Large intestine (tissue), 3 donors: ENCODE results near the gene MOV10L1. TPM values are rescaled to one million over a fixed set of nuclear protein-coding genes. Genes with fewer than 3 reads are reported as not detected.

Experiments
- DNase-seq, 2 donors: peaks; one replicate each; pipeline versions ENCODE4 v3.0.0 to v3.0.0-alpha.2; 2013
- H3K27ac ChIP-seq: one replicate; pipeline ENCODE4 v1.5.1; 2013; ENCODE audit warnings: low read length
- H3K27me3 ChIP-seq: 2 replicates; pipeline ENCODE4 v1.6.1; 2013; ENCODE audit warnings: low read length; ENCODE audit not compliant: control insufficient read depth, insufficient read depth
- H3K36me3 ChIP-seq: 2 replicates; pipeline ENCODE4 v1.6.1; 2013; ENCODE audit warnings: low read length; ENCODE audit not compliant: control insufficient read depth, insufficient read depth
- H3K4me1 ChIP-seq: one replicate; pipeline ENCODE4 v1.6.1; 2013; ENCODE audit warnings: low read length; ENCODE audit not compliant: control insufficient read depth, insufficient read depth
- H3K4me3 ChIP-seq: one replicate; pipeline ENCODE4 v1.5.1; 2013; ENCODE audit warnings: low read length
- H3K9me3 ChIP-seq: one replicate; pipeline ENCODE4 v1.6.1; 2013; ENCODE audit warnings: mild to moderate bottlenecking, low read depth, low read length, moderate library complexity; ENCODE audit not compliant: control insufficient read depth
- WGBS: methylation state at CpG from one replicate; pipeline ENCODE4 v1.1.5; 2013; ENCODE audit warnings: low lambda C conversion rate; ENCODE audit not compliant: insufficient coverage; 5-methylcytosine and 5-hydroxymethylcytosine counted together
- polyA plus RNA-seq: library from polyadenylated mRNA; unstranded; fragments of 120-200 nt; gene quantifications from one replicate; pipeline ENCODE4 v1.2.1, GENCODE V29; 2013

The MOV10L1 gene
- polyA plus RNA-seq, 1 donor, result 2.3 TPM

- Histone ChIP-seq H3K27ac (no peak overlapping the region), H3K9me3 (peaks cover 2% of the 10 kb centered on the region), H3K36me3 (peaks cover 43% of the 10 kb centered on the region), H3K4me1 (peaks cover 29% of the 10 kb centered on the region), H3K27me3 (no peaks in the 10 kb centered on the region), H3K4me3 (no peak overlapping the region)
- DNase-seq, result no peak
- WGBS, result no CpG with 5 or more reads among the region's 8 CpGs
Measured at GRCh38 chr22:50193621-50194020, 103.8 kb downstream of the MOV10L1 start.

DNA sequence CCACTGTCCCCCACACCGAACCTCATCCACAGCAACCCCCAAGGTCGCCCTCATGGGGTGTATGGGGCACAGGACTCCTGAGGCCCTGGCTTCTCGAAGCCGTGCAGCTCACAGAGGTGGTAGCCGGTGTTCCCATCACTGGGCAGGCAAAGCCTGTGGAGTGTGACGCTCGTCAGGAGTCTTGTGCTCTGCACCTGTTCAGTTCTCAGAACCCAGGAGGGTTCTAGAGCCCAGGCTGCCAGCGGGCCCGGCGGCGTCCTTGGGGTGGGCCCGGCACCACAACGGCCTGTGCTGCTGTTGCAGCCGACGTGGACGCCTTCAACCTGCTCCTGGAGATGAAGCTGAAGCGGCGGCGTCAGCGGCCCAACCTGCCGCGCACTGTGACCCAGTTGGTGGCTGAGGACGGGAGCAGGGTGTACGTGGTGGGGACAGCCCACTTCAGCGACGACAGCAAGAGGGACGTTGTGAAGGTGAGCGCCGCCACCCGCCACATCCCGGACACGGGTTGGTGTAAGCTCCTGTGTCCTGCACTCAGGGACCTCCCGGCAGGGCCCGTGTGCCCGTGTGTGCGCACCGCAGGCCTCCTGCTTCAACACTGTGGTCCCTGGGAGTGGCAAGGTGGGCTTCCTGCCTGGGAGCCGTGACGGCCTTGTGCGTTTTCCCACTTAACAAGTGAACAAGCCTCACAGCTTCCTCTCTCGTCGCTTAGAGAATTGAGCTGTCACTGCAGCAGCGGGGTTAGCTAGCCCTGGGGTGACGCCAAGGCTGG is 104.4 kb downstream of the MOV10L1 start:
- no peak for DNase-seq
- Histone ChIP-seq H3K36me3 (peaks cover 43% of the 10 kb centered on the region), H3K27me3 (no peaks in the 10 kb centered on the region), H3K4me1 (peaks cover 26% of the 10 kb centered on the region), H3K4me3 (no peak overlapping the region), H3K27ac (no peak overlapping the region), H3K9me3 (peaks cover 2% of the 10 kb centered on the region)
- no CpG with 5 or more reads among the region's 44 CpGs for WGBS

GRCh38 chr22:50196256-50196655 is 106.5 kb downstream of the MOV10L1 start:
- Histone ChIP-seq H3K36me3 (peaks cover 46% of the 10 kb centered on the region), H3K27me3 (no peaks in the 10 kb centered on the region), H3K9me3 (no peaks in the 10 kb centered on the region), H3K27ac (no peak overlapping the region), H3K4me1 (peaks cover 11% of the 10 kb centered on the region), H3K4me3 (no peak overlapping the region)
- no CpG with 5 or more reads among the region's 18 CpGs for WGBS
- no peak for DNase-seq

DNA sequence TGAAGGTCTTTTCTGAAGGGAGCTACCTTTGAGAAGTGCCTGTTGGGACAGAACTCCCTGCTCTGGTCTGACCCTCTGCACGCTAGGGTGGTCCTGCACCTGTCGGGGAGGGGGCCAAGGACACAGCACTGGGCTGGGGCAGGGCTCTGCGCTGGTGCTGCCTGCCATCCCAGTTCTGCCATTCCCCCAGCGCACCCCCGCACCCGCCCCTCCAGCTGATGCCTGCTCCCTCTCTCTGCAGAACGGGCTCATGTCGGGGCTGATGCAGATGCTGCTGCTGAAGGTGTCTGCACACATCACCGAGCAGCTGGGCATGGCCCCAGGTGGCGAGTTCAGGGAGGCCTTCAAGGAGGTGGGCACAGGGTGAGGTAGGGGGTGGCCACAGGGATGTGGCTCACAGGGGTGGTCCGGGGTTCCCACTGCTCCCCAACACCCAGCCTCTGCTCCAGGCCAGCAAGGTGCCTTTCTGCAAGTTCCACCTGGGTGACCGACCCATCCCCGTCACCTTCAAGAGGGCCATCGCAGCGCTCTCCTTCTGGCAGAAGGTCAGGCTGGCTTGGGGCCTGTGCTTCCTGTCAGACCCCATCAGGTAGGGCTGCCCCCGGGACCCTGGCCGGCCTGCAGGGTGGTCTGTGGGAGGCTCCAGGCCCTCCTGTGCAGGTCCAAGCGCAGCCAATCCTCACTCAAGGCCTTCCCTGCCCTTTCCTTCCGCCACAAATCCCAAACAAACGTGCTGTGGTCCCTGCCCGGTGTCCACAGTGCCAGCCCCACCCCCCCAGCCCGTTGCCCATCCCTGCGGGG is 107.4 kb downstream of the MOV10L1 start:
- no peak for DNase-seq
- no peak overlapping the region for H3K27ac ChIP-seq
- H3K36me3 ChIP-seq, result peaks cover 46% of the 10 kb centered on the region
- H3K9me3 ChIP-seq, result no peaks in the 10 kb centered on the region
- no peaks in the 10 kb centered on the region for H3K27me3 ChIP-seq
- H3K4me1 ChIP-seq, result peaks cover 14% of the 10 kb centered on the region
- no CpG with 5 or more reads among the region's 23 CpGs for WGBS
- no peak overlapping the region for H3K4me3 ChIP-seq

GRCh38 chr22:50197856-50198623 is 108.2 kb downstream of the MOV10L1 start:
- Histone ChIP-seq H3K4me1 (peaks cover 12% of the 10 kb centered on the region), H3K4me3 (no peak overlapping the region), H3K27me3 (no peaks in the 10 kb centered on the region), H3K36me3 (peaks cover 48% of the 10 kb centered on the region), H3K27ac (no peak overlapping the region), H3K9me3 (no peaks in the 10 kb centered on the region)
- no CpG with 5 or more reads among the region's 61 CpGs for WGBS
- DNase-seq, result no peak

GRCh38 chr22:50198624-50199017 is 108.8 kb downstream of the MOV10L1 start:
- Histone ChIP-seq H3K9me3 (no peaks in the 10 kb centered on the region), H3K27ac (no peak overlapping the region), H3K4me3 (no peak overlapping the region), H3K27me3 (no peaks in the 10 kb centered on the region), H3K4me1 (peaks cover 12% of the 10 kb centered on the region), H3K36me3 (peaks cover 49% of the 10 kb centered on the region)
- no peak for DNase-seq
- no CpG with 5 or more reads among the region's 16 CpGs for WGBS

GRCh38 chr22:50199251-50199721 is 109.5 kb downstream of the MOV10L1 start:
- no peak for DNase-seq
- Histone ChIP-seq H3K4me1 (peaks cover 12% of the 10 kb centered on the region), H3K9me3 (no peaks in the 10 kb centered on the region), H3K27me3 (no peaks in the 10 kb centered on the region), H3K27ac (no peak overlapping the region), H3K36me3 (peaks cover 42% of the 10 kb centered on the region), H3K4me3 (no peak overlapping the region)
- 100% methylated on average over 2 of the region's 18 CpGs for WGBS

GRCh38 chr22:50199829-50200460 is 110.1 kb downstream of the MOV10L1 start:
- Histone ChIP-seq H3K9me3 (no peaks in the 10 kb centered on the region), H3K27ac (no peak overlapping the region), H3K36me3 (peaks cover 36% of the 10 kb centered on the region), H3K4me3 (peak overlapping the region; percentile 54), H3K27me3 (no peaks in the 10 kb centered on the region), H3K4me1 (peaks cover 12% of the 10 kb centered on the region)
- WGBS, result no CpG with 5 or more reads among the region's 34 CpGs
- DNase-seq, result no peak

DNA sequence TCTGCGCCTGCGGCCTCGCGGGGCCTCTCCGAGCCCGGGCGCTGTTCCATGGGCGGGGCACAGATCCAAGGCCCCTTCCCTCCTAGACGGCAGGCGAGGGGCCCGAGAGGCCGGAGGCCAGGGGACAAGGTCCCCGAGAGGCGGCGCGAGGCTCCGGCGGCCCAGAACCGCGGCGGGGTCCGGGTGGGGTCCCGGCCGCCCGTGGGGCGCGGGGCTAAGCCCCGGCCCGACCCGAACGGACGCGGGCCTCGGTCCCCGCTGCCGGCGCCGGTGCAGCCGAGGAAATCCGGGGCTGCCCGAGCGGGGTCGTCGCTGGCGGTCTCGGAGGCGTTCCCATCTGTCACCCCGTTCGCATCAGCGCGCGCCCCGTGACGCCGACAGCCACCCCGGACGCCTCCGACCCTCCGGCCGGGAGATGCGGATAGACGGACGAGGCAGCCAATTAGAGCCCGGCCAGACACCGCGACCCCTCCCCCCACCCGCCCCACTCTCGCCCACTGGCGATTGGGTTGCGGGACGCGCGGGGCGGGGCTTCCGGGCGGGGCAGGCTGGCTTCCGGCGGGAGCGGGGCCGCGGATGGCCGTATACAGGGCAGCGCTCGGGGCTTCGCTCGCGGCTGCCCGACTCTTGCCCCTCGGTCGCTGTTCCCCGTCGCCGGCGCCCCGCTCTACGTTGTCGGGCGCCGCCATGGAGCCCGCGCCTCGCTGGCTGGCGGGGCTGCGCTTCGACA is 110.8 kb downstream of the MOV10L1 start, which contains the start of gene SELENOO:
Gene SELENOO (plus strand): TSS at position 551 of the 730 bp plus-strand sequence. CDS start 26 bp downstream, at position 577.
- H3K27ac ChIP-seq, result peak within 1 kb of the TSS; percentile 49
- no peaks in the 10 kb centered on the region for H3K27me3 ChIP-seq
- no peaks in the 10 kb centered on the region for H3K9me3 ChIP-seq
- H3K36me3 ChIP-seq, result peaks cover 34% of the 10 kb centered on the region
- peak; percentile 83 to 89 for DNase-seq
- H3K4me1 ChIP-seq, result peaks cover 12% of the 10 kb centered on the region
- peak within 1 kb of the TSS; percentile 72 for H3K4me3 ChIP-seq
- no CpG with 5 or more reads among the region's 105 CpGs for WGBS
